ENCODE data around the gene VIPR2.
"Not testable (repeated sequence)": the region's sequence is repeated elsewhere in the genome, so short reads cannot be mapped to it uniquely, and the experiment has no call there.

Gene VIPR2

DNA sequence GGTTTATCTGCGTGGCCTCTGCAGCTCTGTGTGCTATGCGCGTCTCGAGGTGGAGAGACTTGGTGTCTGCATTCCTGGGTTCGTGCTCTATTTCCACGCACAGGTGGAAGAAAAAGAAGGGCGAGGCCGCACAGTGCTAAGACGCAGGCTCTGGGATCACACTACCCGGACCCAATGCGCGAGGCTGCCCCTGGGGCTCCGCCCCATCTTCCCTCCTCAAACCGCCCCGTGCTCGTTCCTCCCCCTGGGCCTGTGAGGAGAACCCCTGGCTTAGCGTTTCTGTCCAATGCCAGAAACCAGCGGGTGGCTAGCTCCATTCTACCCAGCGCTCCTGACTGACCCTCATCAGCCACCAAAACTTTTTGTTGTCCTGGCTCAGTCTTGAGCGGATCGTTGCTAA, 145.2 kb downstream of the VIPR2 start:
- no peak overlapping the region for H3K4me3 ChIP-seq (ENCODE audit: low read depth, low read length)
- no peak for DNase-seq (ENCODE audit: low read depth)
- no peak for TF ChIP-seq CTCF (IDR thresholded peaks at IDR 0.05; ENCODE audit: control insufficient read depth, extremely low read depth, insufficient read depth)

DNA sequence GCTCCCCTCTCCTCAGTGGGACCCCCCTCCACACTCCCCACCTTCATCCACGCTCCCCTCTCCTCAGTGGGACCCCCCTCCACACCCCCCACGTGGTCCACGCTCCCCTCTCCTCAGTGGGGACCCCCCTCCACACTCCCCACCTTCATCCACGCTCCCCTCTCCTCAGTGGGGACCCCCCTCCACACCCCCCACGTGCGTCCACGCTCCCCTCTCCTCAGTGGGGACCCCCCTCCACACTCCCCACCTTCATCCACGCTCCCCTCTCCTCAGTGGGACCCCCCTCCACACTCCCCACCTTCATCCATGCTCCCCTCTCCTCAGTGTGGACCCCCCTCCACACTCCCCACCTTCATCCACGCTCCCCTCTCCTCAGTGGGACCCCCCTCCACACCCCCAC, 146.4 kb downstream of the VIPR2 start:
- not testable (repeated sequence) for DNase-seq (ENCODE audit: low read depth); H3K4me3 ChIP-seq (ENCODE audit: low read depth, low read length)

DNA sequence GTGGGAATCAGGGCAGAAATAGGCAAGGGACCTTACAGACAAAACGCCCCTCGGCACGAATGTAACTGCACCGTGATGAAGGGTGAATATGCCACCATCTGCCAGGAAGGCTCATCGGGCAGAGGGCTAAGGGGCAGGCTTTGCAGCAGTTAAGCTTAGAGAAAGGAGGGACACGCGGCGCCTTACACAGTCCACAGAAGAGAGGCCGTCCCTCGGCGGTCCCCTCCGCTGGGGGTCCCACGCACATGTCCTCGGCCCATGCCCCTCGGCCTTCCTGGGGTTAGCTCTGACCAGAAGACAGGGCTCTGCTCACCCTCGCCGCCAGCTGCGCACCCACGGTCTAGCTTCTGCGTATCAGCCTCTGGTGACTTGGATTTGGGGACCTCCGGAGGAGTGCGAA, 147.2 kb downstream of the VIPR2 start:
- no peak overlapping the region for H3K4me3 ChIP-seq (ENCODE audit: low read depth, low read length)
- no peak for TF ChIP-seq CTCF (IDR thresholded peaks at IDR 0.05; ENCODE audit: control insufficient read depth, extremely low read depth, insufficient read depth)
- no peak for DNase-seq (ENCODE audit: low read depth)

- no peak overlapping the region for H3K4me3 ChIP-seq (ENCODE audit: low read depth, low read length)
- TF ChIP-seq CTCF (IDR thresholded peaks at IDR 0.05; ENCODE audit: control insufficient read depth, extremely low read depth, insufficient read depth): no peak
- DNase-seq (ENCODE audit: low read depth): no peak
These were observed 147.6 kb downstream of the VIPR2 start for GRCh38 chr7:158997110-158997453.

- DNase-seq (ENCODE audit: low read depth): no peak
- TF ChIP-seq CTCF (IDR thresholded peaks at IDR 0.05; ENCODE audit: control insufficient read depth, extremely low read depth, insufficient read depth): no peak
These were observed 148.2 kb downstream of the VIPR2 start for GRCh38 chr7:158996214-158997109.

GRCh38 chr7:158995514-158995913, 149.2 kb downstream of the VIPR2 start:
- no peak for TF ChIP-seq CTCF (IDR thresholded peaks at IDR 0.05; ENCODE audit: control insufficient read depth, extremely low read depth, insufficient read depth)
- no peak for DNase-seq (ENCODE audit: low read depth)
- no peak overlapping the region for H3K4me3 ChIP-seq (ENCODE audit: low read depth, low read length)

More at GRCh38 chr7:158996214-158997109, 148.2 kb downstream of the VIPR2 start:
- no peak overlapping the region for H3K4me3 ChIP-seq (ENCODE audit: low read depth, low read length)

GRCh38 chr7:158994687-158995086, 150.0 kb downstream of the VIPR2 start:
- DNase-seq (ENCODE audit: low read depth): no peak
- no peak overlapping the region for H3K4me3 ChIP-seq (ENCODE audit: low read depth, low read length)
- no peak for TF ChIP-seq CTCF (IDR thresholded peaks at IDR 0.05; ENCODE audit: control insufficient read depth, extremely low read depth, insufficient read depth)
